NCI-H1048 (cell line): Measurements from ENCODE around the gene UBE2N.
"Not testable (repeated sequence)": the region's sequence is repeated elsewhere in the genome, so short reads cannot be mapped to it uniquely, and the experiment has no call there.

Experiments used
- DNase-seq: peaks from one replicate; lab custom pipeline; 2025; lab: John Stamatoyannopoulos, UW

Gene UBE2N

DNA sequence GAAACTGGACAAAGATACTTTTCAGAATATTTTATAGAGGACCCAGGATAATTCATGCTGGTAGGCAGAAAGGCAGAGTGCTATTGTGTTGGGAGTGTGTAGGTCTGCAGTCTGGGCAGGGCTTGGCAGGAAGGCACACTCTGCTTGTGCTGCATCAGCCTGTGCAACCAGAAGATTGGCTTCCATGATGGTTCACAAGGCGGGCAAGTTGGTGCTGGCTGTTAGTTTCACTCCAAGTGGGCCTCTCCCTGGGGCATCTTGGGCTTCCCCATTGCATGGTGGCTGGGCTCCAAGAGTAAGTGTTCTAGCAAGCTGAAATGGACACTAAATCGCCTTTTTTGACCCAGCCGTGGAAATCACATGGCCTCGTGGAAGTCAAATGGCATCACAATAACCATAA, 1.8 kb upstream of the UBE2N start:
- no peak for DNase-seq

GRCh38 chr12:93442411-93443340, 929 bp upstream of the UBE2N start:
- no peak for DNase-seq

GRCh38 chr12:93441081-93441616, 598 bp downstream of the UBE2N start:
- DNase-seq, result no peak

- no peak for DNase-seq
These were observed 1.5 kb downstream of the UBE2N start for GRCh38 chr12:93440043-93440835.

DNA sequence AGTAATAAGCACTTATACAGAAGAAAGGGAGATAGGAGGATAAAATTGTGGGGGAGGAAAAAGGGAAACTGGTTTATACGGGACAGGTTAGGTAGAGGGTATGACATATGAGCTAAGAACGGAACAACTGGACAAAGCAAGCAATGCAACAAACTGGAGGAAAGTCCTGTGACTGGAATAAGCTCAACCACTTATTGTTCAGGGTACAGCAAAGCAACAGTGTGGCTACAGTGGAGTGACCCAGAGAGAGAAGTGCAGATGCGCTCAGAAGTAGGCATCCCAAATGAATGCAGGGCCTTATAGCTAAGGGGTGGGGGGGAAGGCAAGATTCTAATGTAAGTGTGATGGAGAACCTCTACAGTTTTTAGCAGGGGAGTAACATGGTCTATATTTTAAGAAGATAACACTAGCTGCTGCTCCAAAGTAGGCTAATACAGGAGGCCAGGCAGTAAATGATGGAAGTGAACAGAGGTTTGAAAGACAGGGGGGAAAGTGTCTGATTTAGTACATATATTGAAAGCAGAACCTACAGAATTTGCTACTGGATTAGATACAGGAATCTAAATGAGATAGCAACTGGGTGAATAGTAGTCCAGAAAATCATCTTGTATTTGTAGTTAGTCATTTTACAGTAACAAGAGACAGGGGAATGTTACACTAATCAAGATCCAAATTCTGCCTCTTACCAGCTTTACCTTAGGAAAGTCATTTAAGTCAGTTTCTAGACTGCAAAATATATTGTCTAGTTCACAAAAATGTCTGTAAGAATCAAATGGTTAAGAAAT, 3.3 kb downstream of the UBE2N start:
- no peak for DNase-seq

DNA sequence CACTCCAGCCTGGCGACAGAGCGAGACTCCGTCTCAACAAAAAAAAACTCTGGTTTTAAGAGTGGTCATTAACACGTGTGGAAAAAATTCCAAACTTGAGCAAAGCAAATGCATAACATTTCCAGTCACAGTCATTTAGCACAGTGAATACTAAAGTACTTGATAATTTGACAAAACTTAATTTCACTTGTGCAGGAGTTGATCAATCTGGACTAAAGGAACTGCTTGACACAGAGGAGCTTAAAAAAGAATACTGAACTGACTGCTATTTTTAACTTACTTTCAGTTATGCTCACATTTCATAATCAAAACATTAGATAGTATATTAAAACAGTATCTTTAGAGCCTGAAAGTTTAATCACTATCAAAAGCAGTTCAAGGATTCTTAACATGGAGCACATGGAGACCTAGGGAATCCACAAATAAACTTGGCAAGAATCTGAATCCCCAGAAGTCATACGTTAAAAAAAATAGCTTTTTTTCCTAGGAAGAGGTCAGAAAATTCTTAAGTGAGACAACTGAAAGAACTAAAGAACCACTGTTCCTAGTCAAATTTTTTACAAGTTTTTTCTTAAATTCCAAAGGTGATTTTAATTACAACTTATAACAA, 7.4 kb downstream of the UBE2N start:
- no peak for DNase-seq

DNA sequence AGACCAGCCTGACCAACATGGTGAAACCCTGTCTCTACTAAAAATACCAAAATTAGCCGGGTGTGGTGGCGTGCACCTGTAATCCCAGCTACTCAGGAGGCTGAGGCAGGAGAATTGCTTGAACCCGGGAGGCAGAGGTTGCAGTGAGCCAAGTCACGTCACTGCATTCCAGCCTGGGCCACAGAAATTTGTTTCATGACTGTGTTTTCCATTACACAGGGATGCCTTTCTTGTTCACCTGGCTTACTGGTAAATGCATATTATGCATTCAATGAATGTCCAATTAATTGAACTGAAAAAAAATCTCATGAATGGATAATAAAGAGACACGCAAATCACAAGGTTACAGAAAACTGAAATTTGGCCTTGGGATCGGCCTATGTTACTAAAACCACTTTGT, 9.7 kb downstream of the UBE2N start:
- DNase-seq, result not testable (repeated sequence)

- no peak for DNase-seq
These were observed 11.5 kb downstream of the UBE2N start for GRCh38 chr12:93430280-93430679.

GRCh38 chr12:93429852-93430251, 11.9 kb downstream of the UBE2N start:
- DNase-seq, result no peak

GRCh38 chr12:93429448-93429847, 12.3 kb downstream of the UBE2N start:
- DNase-seq, result no peak

DNA sequence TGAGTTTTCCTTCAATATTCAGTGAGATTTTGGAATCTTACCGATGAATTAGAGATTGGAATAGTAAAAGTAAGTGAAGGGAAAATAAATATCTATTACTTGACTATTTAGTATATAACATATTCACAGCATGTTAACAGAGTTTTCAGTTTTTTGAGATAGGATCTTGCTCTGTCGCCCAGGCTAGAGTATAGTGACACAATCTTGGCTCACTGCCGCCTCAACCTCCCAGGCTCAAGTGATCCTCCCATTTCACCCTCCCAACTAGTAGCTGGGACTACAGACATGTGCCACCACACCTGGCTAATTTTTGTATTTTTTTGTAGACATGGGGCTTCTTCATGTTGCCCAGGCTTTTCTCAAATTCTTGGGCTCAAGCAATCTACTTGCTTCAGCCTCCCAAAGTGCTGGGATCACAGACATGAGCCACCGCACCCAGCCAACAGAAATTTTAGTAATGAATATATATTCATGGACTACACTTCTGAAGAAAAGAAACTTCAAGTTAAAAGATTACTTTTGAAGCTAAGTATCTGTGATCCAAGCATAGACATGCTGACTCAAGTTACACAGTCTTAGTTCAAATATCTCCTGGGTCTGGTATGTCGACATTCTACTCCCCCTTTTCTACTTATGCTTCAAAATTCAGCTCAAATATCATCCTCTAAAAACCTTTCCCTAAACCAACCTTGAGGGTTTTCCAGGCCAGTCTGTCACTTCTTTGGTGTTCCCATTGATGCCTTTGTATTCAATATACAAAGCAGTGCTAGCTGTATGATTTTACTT, 13.8 kb downstream of the UBE2N start:
- DNase-seq, result no peak

DNA sequence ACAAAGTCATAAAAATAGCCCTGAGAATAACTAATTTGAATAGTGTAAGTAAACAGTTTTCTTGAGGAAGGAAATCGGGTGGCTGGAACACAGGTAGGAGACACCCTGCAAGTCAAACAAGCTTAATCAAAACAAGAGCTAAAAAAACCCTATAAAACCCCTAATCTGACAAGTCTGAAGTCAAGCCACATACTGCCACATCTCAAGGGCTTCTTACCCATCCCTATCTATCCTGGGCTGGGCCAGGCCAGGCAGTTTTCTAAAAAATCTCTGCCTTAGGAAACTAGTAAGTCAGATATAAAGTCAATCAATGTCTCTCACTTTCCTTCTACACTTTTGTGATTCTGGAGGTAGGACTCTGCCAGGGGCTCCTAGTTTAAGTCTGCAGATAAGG, 15.3 kb downstream of the UBE2N start:
- no peak for DNase-seq

- DNase-seq, result no peak
These were observed 15.9 kb downstream of the UBE2N start for GRCh38 chr12:93425736-93426411.

DNA sequence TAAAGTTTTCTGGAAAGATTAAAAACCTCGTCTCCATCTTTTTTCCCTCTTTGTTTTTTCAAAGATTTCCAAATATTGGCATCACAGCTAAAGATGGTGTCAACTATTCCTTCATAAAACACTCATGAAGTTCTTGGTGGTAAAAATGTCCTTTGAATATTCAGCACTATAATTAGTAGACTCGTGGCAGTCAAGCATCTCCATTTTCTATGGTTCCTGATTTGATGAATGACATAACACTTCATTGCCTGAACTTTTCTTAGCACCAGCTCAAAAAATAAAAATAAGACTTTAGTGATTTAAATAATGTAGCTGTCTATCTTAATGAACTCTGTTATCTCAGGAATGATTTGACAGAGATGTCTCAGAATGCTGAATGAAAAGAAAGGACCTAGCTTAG, 19.7 kb downstream of the UBE2N start:
- DNase-seq, result no peak

DNA sequence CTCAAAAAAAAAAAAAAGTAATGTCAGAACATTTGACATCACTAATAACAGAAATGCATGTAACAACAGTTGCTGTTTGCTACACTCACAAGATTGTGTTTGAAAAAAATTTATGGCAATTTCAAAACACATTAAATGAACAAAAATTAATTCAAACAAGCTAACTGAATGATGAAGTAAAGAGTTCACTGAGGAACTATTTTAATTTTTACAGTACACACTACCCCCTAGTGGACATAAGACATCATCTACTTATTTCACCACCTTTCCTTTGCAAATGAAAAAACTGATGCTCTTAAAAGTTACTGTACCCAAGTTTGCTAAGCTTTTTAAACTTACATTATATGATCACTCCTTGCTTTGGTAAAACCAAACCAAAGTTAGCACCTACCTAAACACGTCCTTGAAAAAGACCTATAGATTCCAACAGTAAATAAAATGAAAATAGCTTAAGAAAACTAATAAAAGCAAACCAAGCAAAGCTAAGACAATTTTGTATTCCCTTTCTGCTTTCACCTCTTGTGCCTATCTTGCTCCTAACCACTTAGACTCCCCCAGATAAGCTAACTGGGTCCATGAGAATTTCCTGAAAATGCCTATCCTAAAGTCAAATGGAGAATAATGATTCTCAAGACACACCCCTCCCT, 22.2 kb downstream of the UBE2N start:
- DNase-seq, result no peak

DNA sequence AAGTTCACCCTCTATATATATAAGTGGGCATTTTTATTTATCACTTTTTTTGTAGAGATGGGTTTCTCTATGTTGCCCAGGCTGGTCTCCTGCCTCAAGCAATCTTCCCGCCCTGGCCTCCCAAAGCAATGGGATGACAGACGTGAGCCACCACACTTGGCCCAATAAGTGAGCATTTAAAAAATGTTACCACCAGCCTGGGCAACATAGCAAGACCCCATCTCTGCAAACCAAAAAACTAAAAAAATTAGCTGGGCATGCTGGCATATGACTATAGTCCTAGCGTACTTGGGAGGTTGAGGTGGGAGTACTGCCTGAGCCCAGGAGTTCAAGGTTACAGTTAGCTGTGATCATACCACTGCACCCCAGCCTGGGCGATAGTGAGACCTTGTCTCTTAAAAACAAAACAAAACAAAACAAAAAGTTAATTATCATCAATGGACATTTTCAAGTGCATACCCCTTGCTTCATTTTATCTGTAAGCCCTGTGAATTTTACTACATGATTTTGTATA, 23.7 kb downstream of the UBE2N start:
- DNase-seq, result no peak

GRCh38 chr12:93415723-93416464, 25.9 kb downstream of the UBE2N start:
- DNase-seq, result no peak

- no peak for DNase-seq
These were observed 28.7 kb downstream of the UBE2N start for GRCh38 chr12:93413064-93413463.

GRCh38 chr12:93412396-93412795, 29.4 kb downstream of the UBE2N start:
- DNase-seq, result not testable (repeated sequence)
